ENCODE measurements around the gene CPNE2. TPM values are rescaled to one million over a fixed set of nuclear protein-coding genes. Genes with fewer than 3 reads are reported as not detected.

The CPNE2 gene
- total RNA-seq, 4 donors from 2014 or later, result 21.6 to 43.0 (median 34.9) TPM

DNA sequence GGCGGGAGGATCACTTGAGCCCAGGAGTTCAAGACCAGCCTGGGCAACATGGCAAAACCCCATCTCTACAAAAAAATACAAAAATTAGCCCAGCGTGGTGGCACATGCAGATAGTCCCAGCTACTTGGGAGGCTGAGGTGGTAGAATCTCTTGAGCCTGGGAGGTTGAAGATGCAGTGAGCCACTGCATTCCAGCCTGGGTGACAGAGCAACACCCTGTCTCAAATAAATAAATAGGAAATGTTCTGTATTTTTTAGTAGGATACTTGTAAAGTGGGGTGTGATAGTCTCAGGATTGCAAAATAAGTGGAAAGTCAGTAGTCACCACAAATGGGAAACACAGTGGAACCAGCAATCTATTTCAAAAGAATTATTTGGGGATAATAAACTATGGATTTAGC, 97.8 kb downstream of the CPNE2 start:
- Histone ChIP-seq H3K9me3 (no peaks in the 10 kb centered on the region), H3K4me3 (no peak overlapping the region), H3K36me3 (no peaks in the 10 kb centered on the region), H3K4me1 (peaks cover 33 to 75% (median 66%) of the 10 kb centered on the region in 4 donors), H3K27me3 (no peaks in the 10 kb centered on the region), H3K27ac (replicated peaks in 1 of 4) (peak overlapping the region in 1 of 4 donors; percentile 2)
- no peak for DNase-seq (ENCODE audit: extremely low spot score)
- TF ChIP-seq POLR2A (IDR thresholded peaks at IDR 0.05; ENCODE audit: low read depth), result no peak
- no peak for TF ChIP-seq EP300 (IDR thresholded peaks at IDR 0.05)
- TF ChIP-seq, protein P1, sequence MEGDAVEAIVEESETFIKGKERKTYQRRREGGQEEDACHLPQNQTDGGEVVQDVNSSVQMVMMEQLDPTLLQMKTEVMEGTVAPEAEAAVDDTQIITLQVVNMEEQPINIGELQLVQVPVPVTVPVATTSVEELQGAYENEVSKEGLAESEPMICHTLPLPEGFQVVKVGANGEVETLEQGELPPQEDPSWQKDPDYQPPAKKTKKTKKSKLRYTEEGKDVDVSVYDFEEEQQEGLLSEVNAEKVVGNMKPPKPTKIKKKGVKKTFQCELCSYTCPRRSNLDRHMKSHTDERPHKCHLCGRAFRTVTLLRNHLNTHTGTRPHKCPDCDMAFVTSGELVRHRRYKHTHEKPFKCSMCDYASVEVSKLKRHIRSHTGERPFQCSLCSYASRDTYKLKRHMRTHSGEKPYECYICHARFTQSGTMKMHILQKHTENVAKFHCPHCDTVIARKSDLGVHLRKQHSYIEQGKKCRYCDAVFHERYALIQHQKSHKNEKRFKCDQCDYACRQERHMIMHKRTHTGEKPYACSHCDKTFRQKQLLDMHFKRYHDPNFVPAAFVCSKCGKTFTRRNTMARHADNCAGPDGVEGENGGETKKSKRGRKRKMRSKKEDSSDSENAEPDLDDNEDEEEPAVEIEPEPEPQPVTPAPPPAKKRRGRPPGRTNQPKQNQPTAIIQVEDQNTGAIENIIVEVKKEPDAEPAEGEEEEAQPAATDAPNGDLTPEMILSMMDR (IDR thresholded peaks at IDR 0.05), result no peak
- no peak for TF ChIP-seq POLR2AphosphoS5 (IDR thresholded peaks at IDR 0.05)
- intact Hi-C loops (cut with DNase I), result no loop called here
- 100% methylated on average over 2 of the region's 2 CpGs for WGBS

GRCh38 chr16:57191056-57191571, 98.7 kb downstream of the CPNE2 start:
- Histone ChIP-seq H3K4me1 (peaks cover 32 to 81% (median 72%) of the 10 kb centered on the region in 4 donors), H3K4me3 (no peak overlapping the region), H3K27me3 (no peaks in the 10 kb centered on the region), H3K36me3 (no peaks in the 10 kb centered on the region), H3K27ac (replicated peaks in 1 of 4) (peak overlapping the region in 1 of 4 donors; percentile 22), H3K9me3 (no peaks in the 10 kb centered on the region)
- WGBS, result 79% methylated on average over 3 of the region's 3 CpGs
- no peak for DNase-seq (ENCODE audit: extremely low spot score)
- intact Hi-C loops (cut with DNase I), result no loop called here
- TF ChIP-seq EP300 (IDR thresholded peaks at IDR 0.05), result no peak
- TF ChIP-seq POLR2AphosphoS5 (IDR thresholded peaks at IDR 0.05), result no peak
- TF ChIP-seq, protein P1 (IDR thresholded peaks at IDR 0.05), result no peak
- TF ChIP-seq POLR2A (IDR thresholded peaks at IDR 0.05; ENCODE audit: low read depth), result no peak

- Histone ChIP-seq H3K4me1 (peaks cover 40 to 87% (median 80%) of the 10 kb centered on the region in 4 donors), H3K27me3 (no peaks in the 10 kb centered on the region), H3K36me3 (no peaks in the 10 kb centered on the region), H3K9me3 (no peaks in the 10 kb centered on the region), H3K4me3 (no peak overlapping the region), H3K27ac (replicated peaks in 1 of 4) (no peak overlapping the region)
- intact Hi-C loops (cut with DNase I), result no loop called here
- no peak for DNase-seq (ENCODE audit: extremely low spot score)
- WGBS, result 85% methylated on average over 3 of the region's 3 CpGs
- TF ChIP-seq POLR2A (IDR thresholded peaks at IDR 0.05; ENCODE audit: low read depth) (no peak), EP300 (IDR thresholded peaks at IDR 0.05) (no peak), POLR2AphosphoS5 (IDR thresholded peaks at IDR 0.05) (no peak)
- TF ChIP-seq, protein P1 (IDR thresholded peaks at IDR 0.05), result no peak
These were observed 99.8 kb downstream of the CPNE2 start for GRCh38 chr16:57192146-57192545.

DNA sequence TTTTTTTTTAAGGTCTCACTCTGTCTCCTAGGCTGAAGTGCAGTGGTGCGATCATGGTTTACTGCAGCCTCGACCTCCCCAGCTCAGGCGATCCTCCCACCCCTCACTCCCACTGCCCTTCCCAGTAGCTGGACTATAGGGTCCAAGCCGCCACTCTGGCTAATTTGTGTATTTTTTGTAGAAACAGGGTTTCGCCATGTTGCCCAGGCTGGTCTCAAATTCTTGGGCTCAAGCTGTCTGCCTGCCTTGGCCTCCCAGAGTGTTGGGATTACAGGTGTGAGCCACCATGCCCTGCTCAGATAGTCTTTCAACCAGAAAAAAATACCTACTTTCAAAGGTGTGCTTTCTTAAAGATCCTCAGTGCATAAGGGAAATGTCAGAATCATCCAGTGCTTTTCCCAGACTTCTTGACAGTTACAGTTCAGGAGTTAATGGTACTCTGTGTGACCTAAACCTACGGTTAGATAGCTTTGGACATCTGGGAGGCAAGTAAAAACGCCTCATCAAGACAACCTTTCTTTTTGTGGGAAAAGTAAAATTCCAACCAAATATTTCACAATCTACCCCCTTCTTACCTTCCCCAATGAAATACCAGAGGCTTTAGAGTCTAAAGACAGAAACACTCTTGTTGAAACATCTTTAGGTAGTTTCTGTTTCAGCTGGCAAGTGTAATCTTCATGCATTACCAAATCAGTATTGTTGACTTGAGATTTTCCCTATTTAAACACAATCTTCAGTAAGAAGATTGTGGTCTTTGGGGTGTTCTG, 100.5 kb downstream of the CPNE2 start:
- DNase-seq (ENCODE audit: extremely low spot score), result no peak
- no peak overlapping the region for H3K27ac ChIP-seq (replicated peaks in 1 of 4)
- H3K4me1 ChIP-seq, result peaks cover 34 to 83% (median 76%) of the 10 kb centered on the region in 4 donors
- H3K36me3 ChIP-seq, result no peaks in the 10 kb centered on the region
- H3K27me3 ChIP-seq, result no peaks in the 10 kb centered on the region
- 79% methylated on average over 7 of the region's 7 CpGs for WGBS
- TF ChIP-seq, protein P1 (IDR thresholded peaks at IDR 0.05), result no peak
- no peak for TF ChIP-seq POLR2AphosphoS5 (IDR thresholded peaks at IDR 0.05)
- TF ChIP-seq POLR2A (IDR thresholded peaks at IDR 0.05; ENCODE audit: low read depth), result no peak
- no peak for TF ChIP-seq EP300 (IDR thresholded peaks at IDR 0.05)
- no peaks in the 10 kb centered on the region for H3K9me3 ChIP-seq
- intact Hi-C loops (cut with DNase I), result no loop called here
- H3K4me3 ChIP-seq, result no peak overlapping the region
